NCI-H2107 treated with DMSO at 0.1 percent for 48 hours (cell line): ENCODE measurements around the gene APBB2.

Experiments used
- DNase-seq: peaks from one replicate; lab custom pipeline; 2025; ENCODE audit not compliant: unreplicated experiment; lab: John Stamatoyannopoulos, UW

Gene APBB2

DNA sequence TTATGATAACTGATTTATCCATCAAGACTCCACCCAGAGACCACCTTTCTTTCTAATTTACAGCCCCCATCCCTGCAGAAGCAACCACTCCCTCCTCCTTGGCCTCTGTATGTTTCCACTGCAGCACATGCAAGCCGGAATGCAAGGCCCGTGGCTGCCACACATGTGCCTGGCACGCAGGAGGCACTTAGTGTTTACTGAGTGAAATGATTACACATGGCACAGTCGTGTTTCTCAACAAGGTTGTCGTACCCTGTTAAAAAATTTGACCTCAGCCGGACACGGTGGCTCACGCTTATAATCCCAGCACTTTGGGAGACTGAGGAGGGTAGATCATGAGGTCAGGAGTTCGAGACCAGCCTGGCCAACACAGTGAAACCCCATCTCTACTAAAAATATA, 104.3 kb downstream of the APBB2 start:
- no peak for DNase-seq

DNA sequence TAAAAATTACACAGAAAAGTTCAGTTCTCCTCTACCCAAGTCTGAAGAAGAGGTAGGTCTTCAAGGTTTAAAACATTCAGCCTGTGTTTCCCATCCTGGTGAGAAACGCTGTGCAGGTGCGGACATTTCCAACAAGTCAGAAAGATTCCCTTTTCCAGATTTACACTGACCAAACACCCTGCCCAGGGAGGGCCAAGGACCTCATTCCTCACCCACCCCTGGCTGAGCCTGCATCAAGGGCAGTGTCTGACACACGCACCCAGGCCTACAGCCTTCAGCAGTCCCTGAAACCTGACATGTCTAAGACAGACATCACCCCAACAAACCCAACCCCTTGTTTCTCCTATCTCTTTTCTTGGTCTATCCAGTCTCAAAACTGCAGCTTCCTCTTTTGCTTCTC, 105.9 kb downstream of the APBB2 start:
- DNase-seq = no peak

DNA sequence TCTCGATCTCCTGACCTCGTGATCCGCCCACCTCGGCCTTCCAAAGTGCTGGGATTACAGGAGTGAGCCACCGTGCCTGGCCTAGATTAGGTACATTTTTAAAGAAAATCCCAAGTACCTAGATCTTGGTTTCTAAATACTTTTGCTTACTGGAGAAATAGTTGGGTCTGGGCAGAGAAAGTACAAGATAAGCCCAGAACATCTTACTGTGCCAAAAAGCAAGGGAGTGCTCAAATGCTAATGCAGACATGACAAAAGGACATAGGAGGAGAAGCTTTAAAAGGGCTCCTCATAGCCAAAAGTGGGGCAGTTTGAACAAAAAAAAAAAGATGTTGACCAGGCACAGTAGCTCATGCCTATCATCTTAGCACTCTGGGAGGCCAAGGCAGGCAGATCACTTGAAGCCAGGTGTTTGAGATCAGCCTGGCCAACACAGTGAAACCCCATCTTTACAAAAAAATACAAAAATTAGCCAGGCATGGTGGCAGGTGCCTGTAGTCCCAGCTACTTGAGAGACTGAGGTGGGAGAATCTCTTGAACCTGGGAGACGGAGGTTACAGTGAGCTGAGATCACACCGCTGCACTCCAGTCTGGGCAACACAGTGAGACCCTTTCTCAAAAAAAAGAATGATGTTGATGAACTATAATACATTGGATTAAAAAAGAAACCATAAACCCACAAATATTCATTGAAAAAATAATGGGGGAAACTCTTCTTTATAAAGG, 107.5 kb downstream of the APBB2 start:
- DNase-seq = no peak

DNA sequence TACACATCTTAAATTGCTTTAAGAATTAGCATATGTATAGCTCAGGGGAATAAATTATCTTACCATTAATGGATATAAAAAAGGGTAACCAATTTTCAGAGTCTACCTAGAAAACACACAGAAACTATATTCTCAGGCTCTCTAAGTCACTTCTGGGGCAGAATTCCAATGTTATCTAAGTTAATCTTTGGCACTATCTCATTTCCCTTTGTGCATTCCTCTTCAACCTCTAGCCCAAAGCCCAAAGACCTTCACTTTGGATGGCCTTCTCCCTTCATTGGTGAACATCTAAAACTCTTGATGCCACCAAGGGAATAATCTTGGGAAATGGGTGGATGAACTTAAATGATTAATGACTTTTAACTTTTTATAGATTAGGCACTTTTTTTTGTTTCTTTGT, 108.3 kb downstream of the APBB2 start:
- no peak for DNase-seq

GRCh38 chr4:41104155-41104554, 110.2 kb downstream of the APBB2 start:
- no peak for DNase-seq

DNA sequence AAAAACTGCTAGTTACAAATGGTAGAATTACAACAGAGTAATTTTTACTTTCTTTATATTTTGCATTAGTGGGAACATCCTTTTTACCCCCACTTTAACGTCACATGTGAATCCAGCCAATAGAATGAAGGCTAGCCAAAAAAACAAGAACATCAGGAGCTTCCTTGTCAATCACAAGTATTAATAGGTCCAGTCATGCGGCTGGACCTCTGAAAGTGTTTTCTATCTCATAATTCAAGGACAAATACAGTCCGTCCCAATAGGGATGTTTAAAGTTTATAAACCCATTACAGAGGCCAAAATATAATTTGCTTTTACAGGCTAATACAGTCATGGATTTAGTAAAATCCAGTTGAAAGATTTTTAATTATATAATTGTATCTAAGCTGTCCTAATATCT, 110.7 kb downstream of the APBB2 start:
- no peak for DNase-seq

GRCh38 chr4:41102414-41103092, 111.8 kb downstream of the APBB2 start:
- peak; percentile 80 for DNase-seq

DNA sequence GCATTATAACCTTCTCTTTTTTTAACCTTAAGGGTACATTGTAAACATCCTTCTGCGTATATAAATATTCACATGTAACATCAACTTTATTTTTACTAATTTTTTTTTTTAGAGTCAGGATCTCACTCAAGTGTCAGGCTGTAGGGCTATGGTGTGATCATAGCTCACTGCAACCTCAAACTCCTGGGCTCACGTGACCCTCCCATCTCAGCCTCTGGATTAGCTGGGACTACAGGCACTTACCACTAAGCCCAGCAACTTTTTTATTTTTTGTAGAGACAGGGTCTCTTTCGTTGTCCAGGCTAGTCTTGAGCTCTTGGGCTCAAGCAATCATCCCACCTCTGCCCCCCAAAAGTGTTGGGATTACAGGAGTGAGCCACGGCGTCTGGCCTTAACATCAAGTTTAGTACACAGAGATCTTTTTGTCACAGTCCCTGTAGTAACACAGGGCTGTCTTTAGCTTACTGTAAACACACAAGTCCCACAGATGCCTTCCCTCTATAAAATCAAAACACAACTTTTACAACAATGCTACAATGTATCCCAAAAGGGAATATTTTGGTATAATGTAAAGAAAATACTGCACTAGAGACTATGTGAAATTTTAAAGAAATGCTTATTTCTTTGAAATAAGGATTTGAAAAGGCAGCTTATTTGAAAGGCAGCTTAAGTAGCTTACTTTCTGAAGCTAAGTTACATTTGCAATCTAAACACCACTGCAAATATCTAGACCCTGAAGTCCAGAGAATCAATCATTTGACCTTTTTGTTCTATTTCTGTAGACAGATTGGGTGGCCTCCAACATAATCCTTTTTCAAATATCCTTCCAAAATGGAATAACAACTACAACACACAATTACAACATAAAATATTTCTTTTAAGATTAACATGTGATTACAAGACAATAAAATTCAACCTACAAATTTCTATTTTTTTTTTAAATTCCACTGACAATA, 116.0 kb downstream of the APBB2 start:
- no peak for DNase-seq

DNA sequence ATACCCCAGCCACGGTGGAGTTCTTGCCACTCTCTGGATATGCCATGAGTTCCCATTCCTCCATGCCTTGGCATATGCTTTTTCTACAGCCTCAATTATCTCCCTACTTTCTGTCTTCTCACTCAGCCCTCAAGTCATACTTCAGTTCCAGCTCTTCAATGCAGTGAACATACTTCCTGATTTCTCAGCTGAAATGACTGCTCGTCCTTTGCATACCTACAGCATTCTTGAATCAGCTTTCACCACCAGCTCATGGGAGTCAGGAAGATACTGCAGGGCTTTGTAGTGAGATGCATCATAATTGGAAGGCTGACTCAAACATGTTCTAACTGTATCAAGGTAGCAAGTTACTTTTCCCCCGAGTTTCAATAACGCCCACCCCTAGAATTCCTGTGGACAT, 118.4 kb downstream of the APBB2 start:
- no peak for DNase-seq

- DNase-seq = no peak
Measured at GRCh38 chr4:41095192-41095872, 119.0 kb downstream of the APBB2 start.

DNA sequence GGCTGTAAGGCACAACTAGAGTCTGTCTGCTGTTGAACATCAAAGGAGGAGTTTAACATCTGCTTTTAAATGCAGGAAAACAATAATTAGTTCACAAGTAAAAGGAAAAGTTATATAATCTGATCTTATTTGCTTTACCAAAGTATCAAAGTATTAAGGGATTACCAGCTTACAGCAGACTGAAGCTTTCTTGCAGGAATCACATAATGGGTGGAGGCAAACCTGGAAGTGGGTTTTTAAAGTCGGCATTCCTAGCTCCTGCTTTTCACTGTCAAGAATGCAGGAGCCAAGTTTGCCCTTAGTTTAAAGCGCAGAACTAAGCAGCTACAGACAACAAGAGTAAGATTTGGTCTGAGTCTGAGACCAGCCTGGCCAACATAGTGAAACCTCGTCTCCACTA, 122.2 kb downstream of the APBB2 start:
- DNase-seq = no peak

- DNase-seq = no peak
Measured at GRCh38 chr4:41081847-41082246, 132.5 kb downstream of the APBB2 start.

GRCh38 chr4:41080976-41081375, 133.4 kb downstream of the APBB2 start:
- DNase-seq = no peak

DNA sequence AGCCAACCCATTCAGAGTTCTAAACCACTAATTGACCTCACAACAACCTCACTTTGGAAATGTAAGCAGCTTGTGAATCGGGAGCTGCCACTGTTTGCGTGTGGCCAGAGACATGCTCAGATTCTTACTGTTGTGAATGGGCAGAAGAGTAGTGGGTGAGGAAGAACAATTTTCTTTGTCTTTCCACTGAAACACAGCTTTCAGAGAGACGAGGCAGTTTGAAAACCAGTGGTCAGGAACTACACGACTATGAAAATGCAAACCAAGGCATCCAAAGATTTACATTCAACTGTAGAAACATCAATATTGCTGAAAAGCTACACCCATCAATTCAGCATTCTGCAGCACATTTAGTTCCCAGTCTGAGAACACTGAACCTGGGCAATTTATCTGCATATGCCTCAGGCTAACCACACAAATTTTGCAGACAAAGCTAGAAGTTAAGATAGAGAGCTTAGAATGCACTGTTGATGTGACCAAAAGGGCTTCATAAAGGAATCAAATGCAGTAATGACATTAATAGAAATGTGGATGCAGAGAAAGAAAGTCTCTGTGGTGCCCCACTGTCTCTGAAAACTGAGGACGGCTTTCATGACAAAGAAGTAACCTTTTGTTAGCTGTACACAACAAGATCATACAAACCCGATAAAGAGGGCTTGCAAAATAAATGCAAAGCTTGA, 134.3 kb downstream of the APBB2 start:
- no peak for DNase-seq

DNA sequence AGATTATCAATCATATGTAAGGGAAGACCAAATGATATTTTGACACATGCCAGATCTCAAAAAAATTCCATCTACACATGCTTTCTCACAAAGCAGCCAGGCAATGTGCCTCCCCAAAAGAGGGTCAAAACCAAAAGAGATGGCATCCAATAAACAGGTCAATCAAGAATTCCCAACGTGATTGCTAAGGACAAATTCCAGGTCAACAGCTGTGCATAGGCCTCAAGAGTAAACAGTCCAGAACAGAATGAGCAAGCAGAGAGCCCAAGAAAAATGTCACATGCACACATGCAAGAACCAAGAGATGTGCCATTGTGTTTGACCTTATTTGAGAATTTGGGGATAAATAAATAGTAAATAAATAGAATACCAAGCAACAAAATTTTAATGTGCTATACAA, 136.7 kb downstream of the APBB2 start:
- DNase-seq = no peak

- DNase-seq = no peak
Measured at GRCh38 chr4:41076481-41076880, 137.9 kb downstream of the APBB2 start.

GRCh38 chr4:41074215-41074614, 140.1 kb downstream of the APBB2 start:
- no peak for DNase-seq

DNA sequence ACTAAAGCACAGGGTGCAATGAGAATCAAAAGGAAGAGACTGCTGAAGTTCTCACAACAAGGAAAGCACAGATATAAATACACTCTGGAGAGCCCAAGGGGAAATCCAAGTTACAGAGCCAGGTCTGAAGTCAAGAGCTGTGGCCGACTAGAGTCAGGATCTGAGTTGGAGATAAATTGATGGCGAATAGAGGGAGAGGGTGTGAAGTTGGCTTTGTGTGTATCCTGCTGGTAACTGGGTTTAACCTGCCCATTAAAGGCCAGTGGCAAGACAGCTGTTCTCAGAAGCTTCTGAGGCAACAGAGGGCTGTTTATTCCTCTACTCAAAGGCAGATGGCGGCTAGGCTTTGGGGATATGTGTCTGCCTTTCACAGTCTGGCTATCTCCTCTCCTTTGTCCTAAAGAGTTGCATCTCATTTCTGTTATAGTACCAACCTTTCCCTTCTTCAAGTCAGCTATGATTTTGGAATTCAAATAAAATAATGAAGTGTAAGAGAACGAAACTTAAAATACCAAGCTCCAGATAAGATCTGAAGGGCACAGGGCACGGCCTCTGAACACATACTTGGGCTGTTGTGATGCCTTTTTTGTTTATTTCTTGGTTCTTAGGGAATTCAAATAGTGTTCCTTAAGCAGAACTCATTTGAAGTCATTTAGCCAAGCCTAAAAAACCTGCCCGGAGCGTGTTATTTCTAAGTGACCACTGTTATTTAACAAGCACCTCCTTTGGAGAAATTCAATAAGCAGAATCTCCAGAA, 142.1 kb downstream of the APBB2 start:
- no peak for DNase-seq

GRCh38 chr4:41070516-41071281, 143.6 kb downstream of the APBB2 start:
- no peak for DNase-seq
